HFF-Myc (cell line): ENCODE measurements around the gene MOCOS.

Source experiments
- DNase-seq: peaks from one replicate; pipeline ENCODE4 v3.0.0-alpha.2; 2011; ENCODE audit warnings: low read depth; ENCODE audit errors: extremely low read depth
- H3K4me3 ChIP-seq: replicated peaks from 2 replicates; pipeline ENCODE4 v1.5.1; 2011; ENCODE audit warnings: low read depth, mild to moderate bottlenecking, control low read depth, low read length
- CTCF ChIP-seq: IDR thresholded peaks from 2 replicates; pipeline ENCODE4 v1.5.1; 2012; ENCODE audit warnings: mild to moderate bottlenecking, low read depth, low read length, control low read depth; ENCODE audit errors: missing control alignments

The MOCOS gene

GRCh38 chr18:36189486-36189885 is 2.2 kb downstream of the MOCOS start:
- DNase-seq: no peak
- TF ChIP-seq CTCF: no peak
- no peak overlapping the region for H3K4me3 ChIP-seq

GRCh38 chr18:36191286-36191685 is 4.0 kb downstream of the MOCOS start:
- no peak overlapping the region for H3K4me3 ChIP-seq
- TF ChIP-seq CTCF: no peak
- no peak for DNase-seq

- no peak for DNase-seq
- H3K4me3 ChIP-seq: no peak overlapping the region
- TF ChIP-seq CTCF: no peak
Measured at GRCh38 chr18:36191711-36192110, 4.4 kb downstream of the MOCOS start.

GRCh38 chr18:36194600-36195315 is 7.5 kb downstream of the MOCOS start:
- no peak for TF ChIP-seq CTCF
- no peak for DNase-seq
- H3K4me3 ChIP-seq: no peak overlapping the region

- no peak for TF ChIP-seq CTCF
- no peak for DNase-seq
- no peak overlapping the region for H3K4me3 ChIP-seq
Measured at GRCh38 chr18:36195427-36196122, 8.3 kb downstream of the MOCOS start.

GRCh38 chr18:36196238-36196995 is 9.1 kb downstream of the MOCOS start:
- DNase-seq: no peak

More at GRCh38 chr18:36196238-36196995, 9.1 kb downstream of the MOCOS start:
- TF ChIP-seq CTCF: no peak
- no peak overlapping the region for H3K4me3 ChIP-seq
